GM23338 (cell line): Measurements from ENCODE around the gene S100Z. TPM values are rescaled to one million over a fixed set of nuclear protein-coding genes. Genes with fewer than 3 reads are reported as not detected.
A peak's percentile ranks its signal among the peaks of the same experiment; 100 is the strongest.

Experiments used
- ATAC-seq: fragments of 200-7000 bp; cut with Tn5 transposase; 3 replicates; pipeline ENCODE4 v1.9.1; 2020
- DNase-seq: peaks from one replicate; pipeline ENCODE4 v3.0.0-alpha.2; 2015; ENCODE audit warnings: low spot score
- H2AFZ ChIP-seq: fragments of 200-600 bp; sonication (generic); 2 replicates; pipeline ENCODE4 v1.8.0; 2016; ENCODE audit warnings: antibody characterized with exemption, mild to moderate bottlenecking, moderate library complexity
- H3F3A ChIP-seq: fragments of 200-600 bp; sonication (generic); replicated peaks from 2 replicates; pipeline ENCODE4 v1.8.0; 2017; ENCODE audit warnings: antibody characterized with exemption, mixed run types, low read depth
- H3K27ac ChIP-seq: fragments of 200-600 bp; sonication (generic); 2 replicates; pipeline ENCODE4 v1.6.1; 2016; ENCODE audit warnings: low read depth
- H3K27me3 ChIP-seq: fragments of 200-600 bp; sonication (generic); 2 replicates; pipeline ENCODE4 v1.8.0; 2016; ENCODE audit warnings: mild to moderate bottlenecking, mixed run types, moderate library complexity; ENCODE audit not compliant: insufficient read depth
- H3K36me3 ChIP-seq: fragments of 200-600 bp; sonication (generic); 2 replicates; pipeline ENCODE4 v1.8.0; 2016; ENCODE audit warnings: mild to moderate bottlenecking; ENCODE audit not compliant: insufficient read depth
- H3K4me1 ChIP-seq: fragments of 200-600 bp; sonication (generic); 2 replicates; pipeline ENCODE4 v1.8.0; 2016; ENCODE audit warnings: mild to moderate bottlenecking, moderate library complexity; ENCODE audit not compliant: insufficient read depth
- H3K4me2 ChIP-seq: fragments of 200-600 bp; sonication (generic); 2 replicates; pipeline ENCODE4 v1.7.1; 2017; ENCODE audit warnings: mixed run types
- H3K4me3 ChIP-seq: fragments of 200-600 bp; sonication (generic); 2 replicates; pipeline ENCODE4 v1.6.1; 2016; ENCODE audit warnings: mixed run types
- H3K79me2 ChIP-seq: fragments of 200-600 bp; sonication (generic); replicated peaks from 2 replicates; pipeline ENCODE4 v1.8.0; 2017; ENCODE audit warnings: mild to moderate bottlenecking; ENCODE audit not compliant: insufficient read depth
- H3K9me2 ChIP-seq: fragments of 200-600 bp; sonication (generic); 2 replicates; pipeline ENCODE4 v1.8.0; 2017; ENCODE audit not compliant: insufficient read depth
- H4K20me1 ChIP-seq: fragments of 200-600 bp; sonication (generic); replicated peaks from 2 replicates; pipeline ENCODE4 v1.8.0; 2017; ENCODE audit warnings: mild to moderate bottlenecking; ENCODE audit not compliant: insufficient read depth
- H3K27ac Mint-ChIP-seq: 2 replicates; pipeline ENCODE4 v1.8.0; 2020; ENCODE audit warnings: inconsistent platforms, mild to moderate bottlenecking, moderate library complexity, mixed read lengths
- H3K27me3 Mint-ChIP-seq: 3 replicates; pipeline ENCODE4 v1.8.0; 2022; ENCODE audit warnings: low read depth, mild to moderate bottlenecking, moderate library complexity, mixed read lengths, inconsistent platforms; ENCODE audit not compliant: insufficient read depth, poor library complexity
- H3K36me3 Mint-ChIP-seq: 3 replicates; pipeline ENCODE4 v1.8.0; 2021; ENCODE audit warnings: low read depth, mild to moderate bottlenecking, inconsistent platforms, moderate library complexity, mixed read lengths
- H3K4me1 Mint-ChIP-seq: 3 replicates; pipeline ENCODE4 v1.8.0; 2020; ENCODE audit warnings: mild to moderate bottlenecking, inconsistent platforms, mixed read lengths
- H3K4me3 Mint-ChIP-seq: 3 replicates; pipeline ENCODE4 v1.8.0; 2021; ENCODE audit warnings: moderate library complexity, mild to moderate bottlenecking, inconsistent platforms, mixed read lengths
- H3K9me3 Mint-ChIP-seq: 3 replicates; pipeline ENCODE4 v1.8.0; 2020; ENCODE audit warnings: moderate library complexity, mild to moderate bottlenecking, inconsistent platforms, mixed read lengths
- CTCF ChIP-seq, 2 experiments: fragments of 200-600 bp in 1 of 2; sonication (generic) in 1 of 2; conservative IDR thresholded peaks; 2 replicates each; pipeline versions ENCODE4 v1.5.1 to v1.6.1; 2016 to 2017; ENCODE audit warnings: antibody characterized with exemption in 2 of 2, low read depth in 2 of 2, mild to moderate bottlenecking in 2 of 2, moderate library complexity in 1 of 2
- EZH2 ChIP-seq: fragments of 200-600 bp; sonication (generic); IDR thresholded peaks from one replicate; pipeline ENCODE4 v1.8.0; 2017; ENCODE audit warnings: antibody characterized with exemption, mild to moderate bottlenecking, low read depth; ENCODE audit not compliant: unreplicated experiment
- EZH2phosphoT487 ChIP-seq: fragments of 200-600 bp; sonication (generic); IDR thresholded peaks from one replicate; pipeline ENCODE4 v1.8.1; 2018; ENCODE audit warnings: antibody characterized with exemption; ENCODE audit not compliant: unreplicated experiment
- JUNB ChIP-seq: IDR thresholded peaks from one replicate; pipeline ENCODE4 v1.6.1; 2016; ENCODE audit warnings: antibody characterized with exemption; ENCODE audit not compliant: unreplicated experiment
- NANOG ChIP-seq: IDR thresholded peaks from 2 replicates; pipeline ENCODE4 v1.6.1; 2016; ENCODE audit warnings: antibody characterized with exemption, borderline replicate concordance
- STAT1 ChIP-seq: IDR thresholded peaks from one replicate; pipeline ENCODE4 v1.6.1; 2016; ENCODE audit warnings: antibody characterized with exemption; ENCODE audit not compliant: unreplicated experiment
- ZNF331 ChIP-seq: fragments of 250-450 bp; sonication (Bioruptor Pico); IDR thresholded peaks from 2 replicates; pipeline ENCODE4 v1.5.0; 2020; ENCODE audit warnings: low read depth, mild to moderate bottlenecking, moderate library complexity
- ZNF462 ChIP-seq: fragments of 250-450 bp; sonication (Bioruptor Pico); IDR thresholded peaks from 2 replicates; pipeline ENCODE4 v1.5.0; 2020; ENCODE audit warnings: mild to moderate bottlenecking, moderate library complexity
- polyA plus RNA-seq: library from polyadenylated mRNA; unstranded; fragments of >200 nt; fragmentation: Nextera tagmentation; extraction: Ambion mirVana; gene quantifications from 2 replicates; pipeline ENCODE4 v1.2.1, GENCODE V29; 2016
- total RNA-seq: library from RNA; depleted of rRNA; stranded (reverse); fragments of >200 nt; shearing (Covaris generic); gene quantifications from 2 replicates; pipeline ENCODE4 v1.2.3, GENCODE V29; 2014

The S100Z gene
- total and polyA plus RNA-seq, 2 experiments from 2014 or later: not detected

GRCh38 chr5:76867038-76867437 is 17.2 kb downstream of the S100Z start (continued):
- TF ChIP-seq STAT1 (no peak), JUNB (no peak), ZNF462 (no peak)

- no peaks in the 10 kb centered on the region for H3K79me2 ChIP-seq
- ATAC-seq (peak; percentile 82), DNase-seq (peak; percentile 86)
- TF ChIP-seq NANOG: no peak
- no peak for TF ChIP-seq EZH2phosphoT487
- TF ChIP-seq ZNF331 (CRISPR knock-in tag): no peak
- TF ChIP-seq CTCF (conservative IDR thresholded peaks at IDR 0.05; ENCODE audit: low read depth in 2 of 2): peak; percentile 83 to 98
- no peak for TF ChIP-seq JUNB
- TF ChIP-seq EZH2: no peak
- TF ChIP-seq STAT1: no peak
- H3K27me3 ChIP-seq: no peaks in the 10 kb centered on the region
- H4K20me1 ChIP-seq: no peaks in the 10 kb centered on the region
- no peak overlapping the region for H3K27ac ChIP-seq
- no peaks in the 10 kb centered on the region for H3K9me3 Mint-ChIP-seq
- no peak overlapping the region for H3K27ac Mint-ChIP-seq
- H3K27me3 Mint-ChIP-seq: peaks cover 5% of the 10 kb centered on the region
- H3K4me1 Mint-ChIP-seq: peaks cover 10% of the 10 kb centered on the region
- no peaks in the 10 kb centered on the region for H3K36me3 Mint-ChIP-seq
- H2AFZ ChIP-seq: no peak overlapping the region
- H3K4me3 ChIP-seq: no peak overlapping the region
- no peak overlapping the region for H3K4me2 ChIP-seq
- H3K4me1 ChIP-seq: peaks cover 3% of the 10 kb centered on the region; the same call in 1 of the 2 replicates
- no peaks in the 10 kb centered on the region for H3F3A ChIP-seq
- no peaks in the 10 kb centered on the region for H3K36me3 ChIP-seq
- no peaks in the 10 kb centered on the region for H3K9me2 ChIP-seq
- H3K4me3 Mint-ChIP-seq: no peak overlapping the region
Observed at GRCh38 chr5:76867827-76868693, 18.2 kb downstream of the S100Z start.
